Erythroblast (primary cell): ENCODE results near the gene TMEM269.

Experiments
- GATA1 ChIP-seq: IDR thresholded peaks from 2 replicates; pipeline ENCODE4 v1.6.1; 2011; ENCODE audit warnings: low read depth, mild to moderate bottlenecking, control low read depth, low read length, moderate library complexity
- POLR2A ChIP-seq: IDR thresholded peaks from 2 replicates; pipeline ENCODE4 v1.6.1; 2011; ENCODE audit warnings: mild to moderate bottlenecking, low read length

GRCh38 chr1:42746436-42747105 is 38.2 kb upstream of the TMEM269 start:
- no peak for TF ChIP-seq POLR2A
- TF ChIP-seq GATA1: no peak
